ENCODE measurements around the gene TAF1. TPM values are rescaled to one million over a fixed set of nuclear protein-coding genes. Genes with fewer than 3 reads are reported as not detected.

TAF1 gene
- total and polyA plus RNA-seq, 9 of the 15 experiments (the other 6 are each of a cell fraction or from before 2014, with no cell fraction given) = 6.4 to 45.1 (median 38.1) TPM

DNA sequence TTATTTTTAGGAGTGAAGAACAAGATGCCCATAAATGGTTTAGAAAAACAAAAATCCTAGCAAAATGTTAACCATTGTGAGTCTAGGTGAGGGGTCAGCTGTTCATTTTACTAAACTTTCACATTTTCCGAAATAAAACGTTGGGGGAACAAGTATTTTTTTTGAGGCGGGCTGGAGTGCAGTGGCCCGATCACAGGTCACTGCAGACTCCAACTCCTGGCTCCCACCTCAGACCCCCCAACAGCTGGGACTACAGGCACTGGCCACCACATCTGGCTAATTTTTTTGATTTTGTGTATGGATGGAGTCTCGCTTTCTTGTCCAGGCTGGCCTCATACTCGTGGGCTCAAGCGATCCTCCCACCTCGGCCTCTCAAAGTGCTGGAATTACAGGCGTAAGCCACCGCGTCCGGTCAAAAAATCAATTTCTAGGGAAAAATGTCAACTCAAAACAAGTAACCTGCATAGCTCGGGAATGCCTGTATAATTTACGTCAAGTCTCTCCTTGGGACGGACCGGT lies 742 bp upstream of the TAF1 start (continued):
- TF ChIP-seq EP300 (IDR thresholded peaks at IDR 0.05; ENCODE audit: low read length) = no peak
- 0 out of 2 replicates have a peak, but pooled peaks have one; percentile 36 for TF ChIP-seq SMAD4 (CRISPR knock-in tag; conservative IDR thresholded peaks at IDR 0.05)
- TF ChIP-seq CEBPG (CRISPR knock-in tag; IDR thresholded peaks at IDR 0.05) = no peak
- no peak for TF ChIP-seq CEBPG (tag; conservative IDR thresholded peaks at IDR 0.05 in 1 of 2, IDR thresholded peaks at IDR 0.05 in 1 of 2)
- TF ChIP-seq, protein P1, sequence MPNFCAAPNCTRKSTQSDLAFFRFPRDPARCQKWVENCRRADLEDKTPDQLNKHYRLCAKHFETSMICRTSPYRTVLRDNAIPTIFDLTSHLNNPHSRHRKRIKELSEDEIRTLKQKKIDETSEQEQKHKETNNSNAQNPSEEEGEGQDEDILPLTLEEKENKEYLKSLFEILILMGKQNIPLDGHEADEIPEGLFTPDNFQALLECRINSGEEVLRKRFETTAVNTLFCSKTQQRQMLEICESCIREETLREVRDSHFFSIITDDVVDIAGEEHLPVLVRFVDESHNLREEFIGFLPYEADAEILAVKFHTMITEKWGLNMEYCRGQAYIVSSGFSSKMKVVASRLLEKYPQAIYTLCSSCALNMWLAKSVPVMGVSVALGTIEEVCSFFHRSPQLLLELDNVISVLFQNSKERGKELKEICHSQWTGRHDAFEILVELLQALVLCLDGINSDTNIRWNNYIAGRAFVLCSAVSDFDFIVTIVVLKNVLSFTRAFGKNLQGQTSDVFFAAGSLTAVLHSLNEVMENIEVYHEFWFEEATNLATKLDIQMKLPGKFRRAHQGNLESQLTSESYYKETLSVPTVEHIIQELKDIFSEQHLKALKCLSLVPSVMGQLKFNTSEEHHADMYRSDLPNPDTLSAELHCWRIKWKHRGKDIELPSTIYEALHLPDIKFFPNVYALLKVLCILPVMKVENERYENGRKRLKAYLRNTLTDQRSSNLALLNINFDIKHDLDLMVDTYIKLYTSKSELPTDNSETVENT (CRISPR knock-in tag; IDR thresholded peaks at IDR 0.05) = no peak
- 0 out of 2 replicates have a peak, but pooled peaks have one; percentile 45 for TF ChIP-seq ZNF436 (CRISPR knock-in tag; IDR thresholded peaks at IDR 0.05)
- TF ChIP-seq LEF1 (IDR thresholded peaks at IDR 0.05) = no peak
- TF ChIP-seq, protein P2, sequence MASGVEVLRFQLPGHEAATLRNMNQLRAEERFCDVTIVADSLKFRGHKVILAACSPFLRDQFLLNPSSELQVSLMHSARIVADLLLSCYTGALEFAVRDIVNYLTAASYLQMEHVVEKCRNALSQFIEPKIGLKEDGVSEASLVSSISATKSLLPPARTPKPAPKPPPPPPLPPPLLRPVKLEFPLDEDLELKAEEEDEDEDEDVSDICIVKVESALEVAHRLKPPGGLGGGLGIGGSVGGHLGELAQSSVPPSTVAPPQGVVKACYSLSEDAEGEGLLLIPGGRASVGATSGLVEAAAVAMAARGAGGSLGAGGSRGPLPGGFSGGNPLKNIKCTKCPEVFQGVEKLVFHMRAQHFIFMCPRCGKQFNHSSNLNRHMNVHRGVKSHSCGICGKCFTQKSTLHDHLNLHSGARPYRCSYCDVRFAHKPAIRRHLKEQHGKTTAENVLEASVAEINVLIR (CRISPR knock-in tag; IDR thresholded peaks at IDR 0.05) = no peak
- TF ChIP-seq MIER1 (IDR thresholded peaks at IDR 0.05; ENCODE audit: low read depth) = no peak
- 0 out of 2 replicates have a peak, but pooled peaks have one; percentile 47 for TF ChIP-seq ZNF57 (CRISPR knock-in tag; IDR thresholded peaks at IDR 0.05)
- peak; percentile 91 for TF ChIP-seq SUPT5H (IDR thresholded peaks at IDR 0.05)
- peak; percentile 20; the same call in 1 of the 2 replicates for TF ChIP-seq POLR2G (IDR thresholded peaks at IDR 0.05; ENCODE audit: low read depth, low read length)
- 0 out of 2 replicates have a peak, but pooled peaks have one; percentile 14 for TF ChIP-seq ZNF134 (CRISPR knock-in tag; conservative IDR thresholded peaks at IDR 0.05)
- no peak for TF ChIP-seq ZNF3 (CRISPR knock-in tag; IDR thresholded peaks at IDR 0.05)
- TF ChIP-seq, protein P3, sequence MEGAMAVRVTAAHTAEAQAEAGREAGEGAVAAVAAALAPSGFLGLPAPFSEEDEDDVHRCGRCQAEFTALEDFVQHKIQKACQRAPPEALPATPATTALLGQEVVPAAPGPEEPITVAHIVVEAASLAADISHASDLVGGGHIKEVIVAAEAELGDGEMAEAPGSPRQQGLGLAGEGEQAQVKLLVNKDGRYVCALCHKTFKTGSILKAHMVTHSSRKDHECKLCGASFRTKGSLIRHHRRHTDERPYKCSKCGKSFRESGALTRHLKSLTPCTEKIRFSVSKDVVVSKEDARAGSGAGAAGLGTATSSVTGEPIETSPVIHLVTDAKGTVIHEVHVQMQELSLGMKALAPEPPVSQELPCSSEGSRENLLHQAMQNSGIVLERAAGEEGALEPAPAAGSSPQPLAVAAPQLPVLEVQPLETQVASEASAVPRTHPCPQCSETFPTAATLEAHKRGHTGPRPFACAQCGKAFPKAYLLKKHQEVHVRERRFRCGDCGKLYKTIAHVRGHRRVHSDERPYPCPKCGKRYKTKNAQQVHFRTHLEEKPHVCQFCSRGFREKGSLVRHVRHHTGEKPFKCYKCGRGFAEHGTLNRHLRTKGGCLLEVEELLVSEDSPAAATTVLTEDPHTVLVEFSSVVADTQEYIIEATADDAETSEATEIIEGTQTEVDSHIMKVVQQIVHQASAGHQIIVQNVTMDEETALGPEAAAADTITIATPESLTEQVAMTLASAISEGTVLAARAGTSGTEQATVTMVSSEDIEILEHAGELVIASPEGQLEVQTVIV (CRISPR knock-in tag; IDR thresholded peaks at IDR 0.05; ENCODE audit: borderline replicate concordance) = 0 out of 2 replicates have a peak, but pooled peaks have one; percentile 40
- TF ChIP-seq BRCA1 (IDR thresholded peaks at IDR 0.05) = no peak
- no peak for TF ChIP-seq BRCA1 (CRISPR knock-in tag; IDR thresholded peaks at IDR 0.05)
- peak; percentile 86 for TF ChIP-seq POLR2B (IDR thresholded peaks at IDR 0.05; ENCODE audit: low read depth, partially characterized antibody)
- peak; percentile 70; the same call in 1 of the 2 replicates for TF ChIP-seq ZC3H4 (CRISPR knock-in tag; IDR thresholded peaks at IDR 0.05; ENCODE audit: borderline replicate concordance)
- no peak for TF ChIP-seq CBX3 (IDR thresholded peaks at IDR 0.05; ENCODE audit: borderline replicate concordance in 1 of 2, low read length in 2 of 2)
- TF ChIP-seq PHF20 (IDR thresholded peaks at IDR 0.05; ENCODE audit: partially characterized antibody) = peak; percentile 80
- TF ChIP-seq SMAD1 (IDR thresholded peaks at IDR 0.05; ENCODE audit: low read depth, low read length, partially characterized antibody) = peak; percentile 38
- no peak for TF ChIP-seq ZNF717 (CRISPR knock-in tag; IDR thresholded peaks at IDR 0.05)
- TF ChIP-seq MXI1 (IDR thresholded peaks at IDR 0.05; ENCODE audit: low read depth, low read length) = no peak
- peak; percentile 45; the same call in 1 of the 2 replicates for TF ChIP-seq OTX1 (CRISPR knock-in tag; IDR thresholded peaks at IDR 0.05)
- no peak for TF ChIP-seq SMC3 (conservative IDR thresholded peaks at IDR 0.05; ENCODE audit: insufficient read depth, low read depth, low read length)

Measured in K562 (cell line).